IMR-90 (cell line): Measurements from ENCODE around the gene CPTP.

Experiments
- BHLHE40 ChIP-seq: fragments of 150-350 bp; IDR thresholded peaks from 2 replicates; pipeline ENCODE4 v1.6.1; 2016; ENCODE audit warnings: mild to moderate bottlenecking, low read depth, low read length
- CEBPB ChIP-seq: IDR thresholded peaks from 2 replicates; pipeline ENCODE4 v1.6.1; 2012; ENCODE audit warnings: low read depth, low read length, improper control_type of control experiment
- CHD1 ChIP-seq: IDR thresholded peaks from 2 replicates; pipeline ENCODE4 v1.6.1; 2012; ENCODE audit warnings: low read depth, low read length, improper control_type of control experiment
- FOS ChIP-seq: fragments of 150-350 bp; IDR thresholded peaks from 2 replicates; pipeline ENCODE4 v1.6.1; 2016; ENCODE audit warnings: low read depth, low read length
- MAFK ChIP-seq: IDR thresholded peaks from 2 replicates; pipeline ENCODE4 v1.6.1; 2012; ENCODE audit warnings: low read depth, low read length, improper control_type of control experiment
- MAZ ChIP-seq: IDR thresholded peaks from 2 replicates; pipeline ENCODE4 v1.6.1; 2012; ENCODE audit warnings: low read depth, mild to moderate bottlenecking, low read length, improper control_type of control experiment, moderate library complexity, borderline replicate concordance
- MXI1 ChIP-seq: IDR thresholded peaks from 2 replicates; pipeline ENCODE4 v1.6.1; 2012; ENCODE audit warnings: low read depth, mild to moderate bottlenecking, low read length, moderate library complexity, borderline replicate concordance
- POLR2A ChIP-seq: IDR thresholded peaks from 2 replicates; pipeline ENCODE4 v1.6.1; 2012; ENCODE audit warnings: mild to moderate bottlenecking, low read depth, low read length
- RAD21 ChIP-seq: IDR thresholded peaks from 2 replicates; pipeline ENCODE4 v1.6.1; 2012; ENCODE audit warnings: low read length, improper control_type of control experiment
- SMC3 ChIP-seq: fragments of 150-350 bp; IDR thresholded peaks from 2 replicates; pipeline ENCODE4 v1.6.1; 2016; ENCODE audit warnings: low read depth, mild to moderate bottlenecking, antibody characterized with exemption, low read length, moderate library complexity
- TF ChIP-seq, protein P1 (sequence below): conservative IDR thresholded peaks from 2 replicates; pipeline ENCODE4 v1.5.1; 2012; ENCODE audit warnings: mild to moderate bottlenecking, low read depth, low read length, improper control_type of control experiment
- TF ChIP-seq, protein P2 (sequence below): fragments of 150-350 bp; IDR thresholded peaks from 2 replicates; pipeline ENCODE4 v1.6.1; 2017; ENCODE audit warnings: mild to moderate bottlenecking, antibody characterized with exemption, low read length, low read depth

DNA sequence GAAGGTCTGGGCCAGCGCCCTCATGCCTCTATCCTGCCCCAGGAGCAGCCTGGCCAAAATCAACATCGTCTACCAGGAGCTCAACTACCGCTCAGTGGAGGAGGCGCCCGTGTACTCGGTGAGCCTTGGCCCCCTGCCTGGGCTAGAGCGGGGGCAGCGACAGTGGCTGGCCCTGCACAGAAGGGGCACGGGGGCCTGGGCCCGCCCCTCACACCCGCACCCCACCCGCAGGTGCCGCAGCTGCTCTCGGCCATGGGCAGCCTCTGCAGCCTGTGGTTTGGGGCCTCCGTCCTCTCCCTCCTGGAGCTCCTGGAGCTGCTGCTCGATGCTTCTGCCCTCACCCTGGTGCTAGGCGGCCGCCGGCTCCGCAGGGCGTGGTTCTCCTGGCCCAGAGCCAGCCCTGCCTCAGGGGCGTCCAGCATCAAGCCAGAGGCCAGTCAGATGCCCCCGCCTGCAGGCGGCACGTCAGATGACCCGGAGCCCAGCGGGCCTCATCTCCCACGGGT lies 33.5 kb upstream of the CPTP start:
- TF ChIP-seq, protein P1, sequence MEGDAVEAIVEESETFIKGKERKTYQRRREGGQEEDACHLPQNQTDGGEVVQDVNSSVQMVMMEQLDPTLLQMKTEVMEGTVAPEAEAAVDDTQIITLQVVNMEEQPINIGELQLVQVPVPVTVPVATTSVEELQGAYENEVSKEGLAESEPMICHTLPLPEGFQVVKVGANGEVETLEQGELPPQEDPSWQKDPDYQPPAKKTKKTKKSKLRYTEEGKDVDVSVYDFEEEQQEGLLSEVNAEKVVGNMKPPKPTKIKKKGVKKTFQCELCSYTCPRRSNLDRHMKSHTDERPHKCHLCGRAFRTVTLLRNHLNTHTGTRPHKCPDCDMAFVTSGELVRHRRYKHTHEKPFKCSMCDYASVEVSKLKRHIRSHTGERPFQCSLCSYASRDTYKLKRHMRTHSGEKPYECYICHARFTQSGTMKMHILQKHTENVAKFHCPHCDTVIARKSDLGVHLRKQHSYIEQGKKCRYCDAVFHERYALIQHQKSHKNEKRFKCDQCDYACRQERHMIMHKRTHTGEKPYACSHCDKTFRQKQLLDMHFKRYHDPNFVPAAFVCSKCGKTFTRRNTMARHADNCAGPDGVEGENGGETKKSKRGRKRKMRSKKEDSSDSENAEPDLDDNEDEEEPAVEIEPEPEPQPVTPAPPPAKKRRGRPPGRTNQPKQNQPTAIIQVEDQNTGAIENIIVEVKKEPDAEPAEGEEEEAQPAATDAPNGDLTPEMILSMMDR: no peak
- TF ChIP-seq POLR2A (no peak), BHLHE40 (no peak), FOS (no peak), RAD21 (no peak), MXI1 (no peak), MAFK (no peak), SMC3 (no peak), CHD1 (no peak), MAZ (no peak), CEBPB (no peak)
- TF ChIP-seq, protein P2, sequence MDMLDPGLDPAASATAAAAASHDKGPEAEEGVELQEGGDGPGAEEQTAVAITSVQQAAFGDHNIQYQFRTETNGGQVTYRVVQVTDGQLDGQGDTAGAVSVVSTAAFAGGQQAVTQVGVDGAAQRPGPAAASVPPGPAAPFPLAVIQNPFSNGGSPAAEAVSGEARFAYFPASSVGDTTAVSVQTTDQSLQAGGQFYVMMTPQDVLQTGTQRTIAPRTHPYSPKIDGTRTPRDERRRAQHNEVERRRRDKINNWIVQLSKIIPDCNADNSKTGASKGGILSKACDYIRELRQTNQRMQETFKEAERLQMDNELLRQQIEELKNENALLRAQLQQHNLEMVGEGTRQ: no peak
